Measurements from ENCODE around the gene IL34.

Gene IL34

GRCh38 chr16:70680495-70681381 lies 34.4 kb downstream of the IL34 start:
- DNase-seq (ENCODE audit: insufficient read length, low spot score), result no peak
- no peak for FAIRE-seq

GRCh38 chr16:70681382-70682238 lies 35.3 kb downstream of the IL34 start:
- DNase-seq (ENCODE audit: insufficient read length, low spot score) (no peak), FAIRE-seq (no peak)
- TF ChIP-seq CTCF (IDR thresholded peaks at IDR 0.05; ENCODE audit: insufficient read depth, missing control alignments), result no peak

More at GRCh38 chr16:70680495-70681381, 34.4 kb downstream of the IL34 start:
- TF ChIP-seq CTCF (IDR thresholded peaks at IDR 0.05; ENCODE audit: insufficient read depth, missing control alignments), result no peak

- FAIRE-seq, result no peak
- no peak for TF ChIP-seq CTCF (IDR thresholded peaks at IDR 0.05; ENCODE audit: insufficient read depth, missing control alignments)
- DNase-seq (ENCODE audit: insufficient read length, low spot score), result no peak
These were observed 36.1 kb downstream of the IL34 start for GRCh38 chr16:70682239-70683145.

- no peak for TF ChIP-seq CTCF (IDR thresholded peaks at IDR 0.05; ENCODE audit: insufficient read depth, missing control alignments)
- no peak for DNase-seq (ENCODE audit: insufficient read length, low spot score)
- no peak for FAIRE-seq
These were observed 37.0 kb downstream of the IL34 start for GRCh38 chr16:70683146-70683944.

- DNase-seq (ENCODE audit: insufficient read length, low spot score), result no peak
- FAIRE-seq, result no peak
These were observed 38.0 kb downstream of the IL34 start for GRCh38 chr16:70684146-70685060.

More at GRCh38 chr16:70684146-70685060, 38.0 kb downstream of the IL34 start:
- no peak for TF ChIP-seq CTCF (IDR thresholded peaks at IDR 0.05; ENCODE audit: insufficient read depth, missing control alignments)
